ENCODE data around the gene SH3GL1. TPM values are rescaled to one million over a fixed set of nuclear protein-coding genes. Genes with fewer than 3 reads are reported as not detected.

SH3GL1 gene
- polyA plus RNA-seq, 1 donor, result 120 TPM

GRCh38 chr19:4369109-4369887 lies 31.0 kb downstream of the SH3GL1 start:
- DNase-seq, result peak; percentile 51 to 66
- Histone ChIP-seq H3K4me3 (ENCODE audit: low read length) (no peak overlapping the region), H3K4me1 (ENCODE audit: control insufficient read depth, insufficient read depth, low read length) (peaks cover 61% of the 10 kb centered on the region), H3K9me3 (ENCODE audit: control insufficient read depth, low read depth, low read length) (peaks cover 3% of the 10 kb centered on the region), H3K27me3 (ENCODE audit: control insufficient read depth, insufficient read depth, low read length) (no peaks in the 10 kb centered on the region), H3K36me3 (ENCODE audit: control insufficient read depth, insufficient read depth, low read length) (peaks cover 59% of the 10 kb centered on the region), H3K27ac (ENCODE audit: low read length) (peak overlapping the region; percentile 78)
- no CpG with 5 or more reads among the region's 25 CpGs for whole genome bisulfite sequencing (ENCODE audit: insufficient coverage, low lambda C conversion rate)

- DNase-seq, result no peak
- no peak overlapping the region for H3K27ac ChIP-seq (ENCODE audit: low read length)
- H3K4me3 ChIP-seq (ENCODE audit: low read length), result no peak overlapping the region
- H3K36me3 ChIP-seq (ENCODE audit: control insufficient read depth, insufficient read depth, low read length), result peaks cover 66% of the 10 kb centered on the region
- H3K4me1 ChIP-seq (ENCODE audit: control insufficient read depth, insufficient read depth, low read length), result peaks cover 50% of the 10 kb centered on the region
- no peaks in the 10 kb centered on the region for H3K9me3 ChIP-seq (ENCODE audit: control insufficient read depth, low read depth, low read length)
- no peaks in the 10 kb centered on the region for H3K27me3 ChIP-seq (ENCODE audit: control insufficient read depth, insufficient read depth, low read length)
- WGBS (ENCODE audit: insufficient coverage, low lambda C conversion rate), result no CpG with 5 or more reads among the region's 19 CpGs
Measured at GRCh38 chr19:4368128-4368820, 32.1 kb downstream of the SH3GL1 start.

GRCh38 chr19:4367781-4368127 lies 32.6 kb downstream of the SH3GL1 start:
- peaks cover 45% of the 10 kb centered on the region for H3K4me1 ChIP-seq (ENCODE audit: control insufficient read depth, insufficient read depth, low read length)
- WGBS (ENCODE audit: insufficient coverage, low lambda C conversion rate), result no CpG with 5 or more reads among the region's 13 CpGs
- H3K36me3 ChIP-seq (ENCODE audit: control insufficient read depth, insufficient read depth, low read length), result peaks cover 71% of the 10 kb centered on the region
- no peak overlapping the region for H3K4me3 ChIP-seq (ENCODE audit: low read length)
- H3K9me3 ChIP-seq (ENCODE audit: control insufficient read depth, low read depth, low read length), result no peaks in the 10 kb centered on the region
- no peak for DNase-seq
- no peak overlapping the region for H3K27ac ChIP-seq (ENCODE audit: low read length)
- H3K27me3 ChIP-seq (ENCODE audit: control insufficient read depth, insufficient read depth, low read length), result no peaks in the 10 kb centered on the region

GRCh38 chr19:4367336-4367723 lies 33.0 kb downstream of the SH3GL1 start:
- H3K4me3 ChIP-seq (ENCODE audit: low read length), result no peak overlapping the region
- peaks cover 71% of the 10 kb centered on the region for H3K36me3 ChIP-seq (ENCODE audit: control insufficient read depth, insufficient read depth, low read length)
- WGBS (ENCODE audit: insufficient coverage, low lambda C conversion rate), result no CpG with 5 or more reads among the region's 10 CpGs
- no peaks in the 10 kb centered on the region for H3K27me3 ChIP-seq (ENCODE audit: control insufficient read depth, insufficient read depth, low read length)
- no peak overlapping the region for H3K27ac ChIP-seq (ENCODE audit: low read length)
- no peaks in the 10 kb centered on the region for H3K9me3 ChIP-seq (ENCODE audit: control insufficient read depth, low read depth, low read length)
- peaks cover 41% of the 10 kb centered on the region for H3K4me1 ChIP-seq (ENCODE audit: control insufficient read depth, insufficient read depth, low read length)
- DNase-seq, result no peak

GRCh38 chr19:4366666-4367335 lies 33.5 kb downstream of the SH3GL1 start:
- Histone ChIP-seq H3K4me3 (ENCODE audit: low read length) (no peak overlapping the region), H3K27ac (ENCODE audit: low read length) (no peak overlapping the region), H3K27me3 (ENCODE audit: control insufficient read depth, insufficient read depth, low read length) (no peaks in the 10 kb centered on the region), H3K9me3 (ENCODE audit: control insufficient read depth, low read depth, low read length) (no peaks in the 10 kb centered on the region), H3K4me1 (ENCODE audit: control insufficient read depth, insufficient read depth, low read length) (peaks cover 36% of the 10 kb centered on the region), H3K36me3 (ENCODE audit: control insufficient read depth, insufficient read depth, low read length) (peaks cover 73% of the 10 kb centered on the region)
- no peak for DNase-seq
- WGBS (ENCODE audit: insufficient coverage, low lambda C conversion rate), result 100% methylated on average over 2 of the region's 16 CpGs

GRCh38 chr19:4365791-4366665 lies 34.3 kb downstream of the SH3GL1 start:
- H3K4me1 ChIP-seq (ENCODE audit: control insufficient read depth, insufficient read depth, low read length), result peaks cover 30% of the 10 kb centered on the region
- H3K36me3 ChIP-seq (ENCODE audit: control insufficient read depth, insufficient read depth, low read length), result peaks cover 73% of the 10 kb centered on the region

GRCh38 chr19:4365341-4365740 lies 35.0 kb downstream of the SH3GL1 start:
- no CpG with 5 or more reads among the region's 16 CpGs for WGBS (ENCODE audit: insufficient coverage, low lambda C conversion rate)
- Histone ChIP-seq H3K4me1 (ENCODE audit: control insufficient read depth, insufficient read depth, low read length) (peaks cover 25% of the 10 kb centered on the region), H3K9me3 (ENCODE audit: control insufficient read depth, low read depth, low read length) (no peaks in the 10 kb centered on the region), H3K27me3 (ENCODE audit: control insufficient read depth, insufficient read depth, low read length) (no peaks in the 10 kb centered on the region), H3K4me3 (ENCODE audit: low read length) (no peak overlapping the region), H3K27ac (ENCODE audit: low read length) (no peak overlapping the region), H3K36me3 (ENCODE audit: control insufficient read depth, insufficient read depth, low read length) (peaks cover 76% of the 10 kb centered on the region)
- DNase-seq, result no peak

More at GRCh38 chr19:4365791-4366665, 34.3 kb downstream of the SH3GL1 start:
- DNase-seq, result no peak
- Histone ChIP-seq H3K4me3 (ENCODE audit: low read length) (no peak overlapping the region), H3K27ac (ENCODE audit: low read length) (no peak overlapping the region), H3K27me3 (ENCODE audit: control insufficient read depth, insufficient read depth, low read length) (no peaks in the 10 kb centered on the region), H3K9me3 (ENCODE audit: control insufficient read depth, low read depth, low read length) (no peaks in the 10 kb centered on the region)
- WGBS (ENCODE audit: insufficient coverage, low lambda C conversion rate), result no CpG with 5 or more reads among the region's 19 CpGs

- Histone ChIP-seq H3K9me3 (ENCODE audit: control insufficient read depth, low read depth, low read length) (no peaks in the 10 kb centered on the region), H3K4me3 (ENCODE audit: low read length) (no peak overlapping the region), H3K36me3 (ENCODE audit: control insufficient read depth, insufficient read depth, low read length) (peaks cover 92% of the 10 kb centered on the region), H3K27ac (ENCODE audit: low read length) (no peak overlapping the region), H3K27me3 (ENCODE audit: control insufficient read depth, insufficient read depth, low read length) (no peaks in the 10 kb centered on the region), H3K4me1 (ENCODE audit: control insufficient read depth, insufficient read depth, low read length) (peaks cover 14% of the 10 kb centered on the region)
- no peak for DNase-seq
- WGBS (ENCODE audit: insufficient coverage, low lambda C conversion rate), result no CpG with 5 or more reads among the region's 26 CpGs
Measured at GRCh38 chr19:4363571-4364304, 36.6 kb downstream of the SH3GL1 start.

- H3K27me3 ChIP-seq (ENCODE audit: control insufficient read depth, insufficient read depth, low read length), result no peaks in the 10 kb centered on the region
- H3K4me3 ChIP-seq (ENCODE audit: low read length), result no peak overlapping the region
- H3K36me3 ChIP-seq (ENCODE audit: control insufficient read depth, insufficient read depth, low read length), result peaks cover 93% of the 10 kb centered on the region
- no peak overlapping the region for H3K27ac ChIP-seq (ENCODE audit: low read length)
- DNase-seq, result no peak
- peaks cover 8% of the 10 kb centered on the region for H3K4me1 ChIP-seq (ENCODE audit: control insufficient read depth, insufficient read depth, low read length)
- no CpG with 5 or more reads among the region's 22 CpGs for WGBS (ENCODE audit: insufficient coverage, low lambda C conversion rate)
- H3K9me3 ChIP-seq (ENCODE audit: control insufficient read depth, low read depth, low read length), result no peaks in the 10 kb centered on the region
Measured at GRCh38 chr19:4362831-4363545, 37.4 kb downstream of the SH3GL1 start.

Data from large intestine (tissue), 3 donors.